GM21526 (cell line): ENCODE data around the gene TRIM23.

Experiments used
- ATAC-seq: cut with Tn5 transposase; IDR thresholded peaks from one replicate; pipeline ENCODE4 v1.9.1; 2021; ENCODE audit warnings: moderate library complexity; ENCODE audit not compliant: unreplicated experiment, low FRiP score

Gene TRIM23

DNA sequence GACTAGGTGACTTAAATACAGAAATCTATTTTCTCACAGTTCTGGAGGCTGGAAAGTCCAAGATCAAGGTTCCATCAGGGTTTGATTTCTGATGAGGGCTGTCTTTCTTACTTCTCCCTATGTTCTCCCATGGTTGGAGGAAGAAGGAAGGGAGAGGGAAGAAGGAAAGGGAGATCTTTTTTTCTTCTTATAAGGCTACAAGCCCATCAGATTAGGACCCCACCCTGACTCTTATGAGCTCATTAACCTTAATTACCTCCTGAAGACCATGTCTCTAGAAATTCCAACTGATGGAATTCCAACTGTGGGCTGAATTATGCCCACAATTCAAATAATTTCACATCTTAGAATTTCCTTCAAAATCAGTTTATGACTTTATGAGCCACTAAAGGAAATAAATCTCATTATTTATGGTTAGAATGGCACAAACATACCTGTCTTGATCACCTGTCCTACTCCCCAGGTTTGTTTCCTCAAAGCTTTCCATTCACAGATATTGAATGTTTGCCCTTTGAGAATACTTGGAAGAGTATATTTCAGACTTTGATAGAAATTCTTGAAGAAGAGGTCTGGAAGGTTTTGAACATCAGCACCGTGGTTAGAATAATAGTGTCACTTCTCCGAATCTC is 53.4 kb downstream of the TRIM23 start:
- ATAC-seq, result no peak

DNA sequence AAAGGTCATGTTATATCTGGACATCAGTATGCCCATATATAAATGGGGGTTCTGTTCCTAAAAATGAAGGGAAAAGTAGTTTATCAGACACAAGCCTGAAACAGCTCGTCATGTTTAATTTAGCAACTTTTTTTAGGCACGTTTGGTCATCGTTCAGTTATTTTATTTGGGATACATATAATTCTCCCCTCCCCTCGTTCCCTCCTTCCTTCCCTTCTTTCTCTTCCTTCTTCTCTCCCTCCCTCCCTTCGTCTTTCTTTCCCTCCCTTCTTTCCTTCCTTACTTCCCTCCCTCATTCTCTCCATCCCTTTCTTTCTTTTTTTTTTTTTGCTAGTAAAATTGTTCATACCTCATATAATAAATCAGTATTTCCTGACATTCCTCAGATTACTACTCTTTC is 57.6 kb downstream of the TRIM23 start:
- no peak for ATAC-seq

- no peak for ATAC-seq
Measured at GRCh38 chr5:65563777-65564176, 60.4 kb downstream of the TRIM23 start.

- ATAC-seq, result peak; percentile 99
Measured at GRCh38 chr5:65562731-65563701, 61.1 kb downstream of the TRIM23 start, which contains the start of the genes CENPK and PPWD1. Gene CENPK, minus strand, starts transcription at chr5:65563168. Its CDS starts 8,261 bp downstream, at chr5:65554907. Gene PPWD1, plus strand, starts transcription at chr5:65563296. Its CDS starts 15 bp downstream, at chr5:65563311.

- ATAC-seq, result no peak
Measured at GRCh38 chr5:65556718-65557117, 67.4 kb downstream of the TRIM23 start.

DNA sequence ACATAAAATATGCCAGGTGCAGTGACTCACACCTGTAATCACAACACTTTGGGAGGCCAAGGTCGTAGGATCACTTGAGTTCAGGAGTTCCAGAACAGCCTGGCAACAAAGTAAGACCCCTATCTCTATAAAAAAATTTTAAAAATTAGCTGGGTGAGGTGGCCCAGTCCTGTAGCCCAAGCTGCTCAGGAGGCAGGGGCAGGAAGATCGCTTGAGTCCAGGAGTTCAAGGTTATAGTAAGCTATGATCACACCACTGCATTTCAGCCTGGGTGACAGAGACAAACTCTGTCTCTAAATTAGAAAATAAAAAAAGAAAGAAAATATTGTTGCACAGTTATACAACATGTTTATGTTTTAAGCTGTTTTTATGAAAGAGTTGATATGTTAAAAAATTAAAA is 68.0 kb downstream of the TRIM23 start:
- no peak for ATAC-seq

DNA sequence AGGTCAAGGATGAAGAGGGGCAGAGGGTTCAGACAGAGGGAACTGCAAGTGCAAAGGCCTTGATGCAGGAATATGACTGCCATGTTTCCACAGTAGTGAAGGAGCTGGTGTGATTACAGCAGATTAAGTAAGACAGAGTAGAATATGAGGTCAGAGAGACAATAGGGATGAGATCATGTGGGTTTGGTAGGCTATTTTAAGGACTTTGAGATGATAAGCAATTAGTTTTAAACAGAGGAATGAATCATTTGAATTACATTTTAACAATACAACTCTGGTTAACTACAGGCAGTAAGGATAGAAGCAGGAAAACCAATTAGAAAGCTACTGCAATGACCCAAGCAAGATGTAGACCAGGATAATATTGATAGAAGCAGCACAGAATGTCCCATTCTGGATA is 68.8 kb downstream of the TRIM23 start:
- ATAC-seq, result no peak

GRCh38 chr5:65553941-65554340 is 70.2 kb downstream of the TRIM23 start:
- no peak for ATAC-seq

- no peak for ATAC-seq
Measured at GRCh38 chr5:65548281-65548680, 75.9 kb downstream of the TRIM23 start.

DNA sequence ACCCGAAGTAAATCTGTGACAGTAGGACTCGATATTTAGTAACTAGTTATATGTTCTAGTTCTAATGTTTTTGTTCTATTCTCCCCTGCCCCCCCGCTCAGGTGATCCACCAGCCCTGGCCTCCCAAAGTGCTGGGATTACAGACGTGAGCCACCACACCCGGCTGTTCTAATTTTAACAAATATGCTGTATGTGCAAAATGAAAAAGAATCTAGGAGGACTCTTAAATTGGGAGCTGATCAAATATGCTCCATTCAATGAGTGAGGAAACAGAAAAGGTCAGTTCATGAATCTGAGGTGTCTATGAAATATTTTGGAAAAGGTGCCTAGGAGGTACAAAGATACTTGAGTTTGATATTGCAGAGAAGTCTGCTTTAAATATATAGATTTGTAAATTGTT is 78.0 kb downstream of the TRIM23 start:
- ATAC-seq, result no peak

DNA sequence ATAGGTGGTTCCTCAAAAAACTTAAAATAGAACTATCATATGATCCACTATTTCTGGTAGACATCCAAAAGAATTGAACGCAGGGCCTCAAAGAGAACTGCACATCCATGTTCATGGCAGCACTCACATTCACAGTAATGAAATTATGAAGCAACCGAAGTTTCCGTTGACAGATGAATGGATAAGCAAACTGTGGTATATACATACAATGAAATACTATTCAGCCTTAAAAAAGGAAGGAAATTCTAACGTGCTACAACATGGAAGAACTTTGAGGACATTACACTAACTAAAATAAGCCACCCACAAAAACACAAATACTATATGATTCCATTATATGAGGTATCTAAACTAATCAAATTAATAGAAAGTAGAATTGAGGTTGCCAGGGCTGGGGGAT is 79.7 kb downstream of the TRIM23 start:
- no peak for ATAC-seq

- no peak for ATAC-seq
Measured at GRCh38 chr5:65539827-65540226, 84.3 kb downstream of the TRIM23 start.
